ENCODE results near the gene CFTR. TPM values are rescaled to one million over a fixed set of nuclear protein-coding genes. Genes with fewer than 3 reads are reported as not detected.

CFTR gene
- total RNA-seq, 1 experiment from 2014 or later: 0.72 TPM

- no peak overlapping the region for H3K4me3 Mint-ChIP-seq
- H3K9me3 Mint-ChIP-seq: peaks cover under 1% of the 10 kb centered on the region
- no peak for DNase-seq (ENCODE audit: low spot score)
Observed at GRCh38 chr7:117667456-117667855, 187.6 kb downstream of the CFTR start.

More at GRCh38 chr7:117667456-117667855, 187.6 kb downstream of the CFTR start:
- CTCF ChIA-PET: no interaction called here
- H3K4me1 Mint-ChIP-seq: peaks cover 25% of the 10 kb centered on the region
- H3K36me3 Mint-ChIP-seq: no peaks in the 10 kb centered on the region
- POLR2A ChIA-PET: no interaction called here
- H3K27ac Mint-ChIP-seq: no peak overlapping the region
- TF ChIP-seq ZNF423 (CRISPR knock-in tag; IDR thresholded peaks at IDR 0.05) (no peak), IRF2 (CRISPR knock-in tag; IDR thresholded peaks at IDR 0.05; ENCODE audit: borderline replicate concordance, low read depth) (no peak), GRHL2 (CRISPR knock-in tag; IDR thresholded peaks at IDR 0.05; ENCODE audit: insufficient replicate concordance, severe bottlenecking) (no peak), FOXK1 (CRISPR knock-in tag; IDR thresholded peaks at IDR 0.05) (no peak), NFE2L1 (CRISPR knock-in tag; IDR thresholded peaks at IDR 0.05) (no peak), JAZF1 (CRISPR knock-in tag; IDR thresholded peaks at IDR 0.05) (no peak), KAT7 (CRISPR knock-in tag; IDR thresholded peaks at IDR 0.05; ENCODE audit: borderline replicate concordance) (no peak), TCF7 (CRISPR knock-in tag; IDR thresholded peaks at IDR 0.05; ENCODE audit: low read depth) (no peak), HMGXB4 (CRISPR knock-in tag; IDR thresholded peaks at IDR 0.05) (no peak), TEAD4 (CRISPR knock-in tag; IDR thresholded peaks at IDR 0.05) (no peak), E2F5 (CRISPR knock-in tag; IDR thresholded peaks at IDR 0.05) (no peak), ZNF512 (CRISPR knock-in tag; IDR thresholded peaks at IDR 0.05; ENCODE audit: borderline replicate concordance) (no peak), ZNF317 (CRISPR knock-in tag; IDR thresholded peaks at IDR 0.05; ENCODE audit: borderline replicate concordance, low read depth) (no peak), ZSCAN18 (CRISPR knock-in tag; IDR thresholded peaks at IDR 0.05) (no peak), CTCF (IDR thresholded peaks at IDR 0.05) (no peak), ATF1 (CRISPR knock-in tag; IDR thresholded peaks at IDR 0.05) (no peak), ATF6 (CRISPR knock-in tag; IDR thresholded peaks at IDR 0.05) (no peak), ZNF138 (CRISPR knock-in tag; conservative IDR thresholded peaks at IDR 0.05) (no peak), CBFB (CRISPR knock-in tag; IDR thresholded peaks at IDR 0.05; ENCODE audit: low read depth) (no peak), USF1 (CRISPR knock-in tag; IDR thresholded peaks at IDR 0.05) (no peak)
- H3K27me3 Mint-ChIP-seq (ENCODE audit: low read depth): no peaks in the 10 kb centered on the region
- ATAC-seq: no peak
